Measurements from ENCODE around the gene PPFIBP1.
"Not testable (repeated sequence)": the region's sequence is repeated elsewhere in the genome, so short reads cannot be mapped to it uniquely, and the experiment has no call there.

PPFIBP1 gene

DNA sequence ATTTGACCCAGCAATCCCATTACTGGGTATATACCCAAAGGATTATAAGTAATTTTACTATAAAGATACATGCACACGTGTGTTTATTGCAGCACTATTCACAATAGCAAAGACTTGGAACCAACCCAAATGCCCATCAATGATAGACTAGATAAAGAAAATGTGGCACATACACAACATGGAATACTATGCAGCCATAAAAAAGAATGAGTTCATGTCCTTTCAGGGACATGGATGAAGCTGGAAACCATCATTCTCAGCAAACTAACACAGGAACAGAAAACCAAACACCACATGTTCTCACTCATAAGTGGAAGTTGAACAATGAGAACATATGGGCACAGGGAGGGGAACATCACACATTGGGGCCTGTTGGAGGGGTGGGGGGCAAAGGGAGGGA, 20.9 kb downstream of the PPFIBP1 start:
- not testable (repeated sequence) for DNase-seq

GRCh38 chr12:27545665-27546064, 21.7 kb downstream of the PPFIBP1 start:
- no peak for DNase-seq

- DNase-seq = no peak
Observed at GRCh38 chr12:27547592-27547991, 23.6 kb downstream of the PPFIBP1 start.

DNA sequence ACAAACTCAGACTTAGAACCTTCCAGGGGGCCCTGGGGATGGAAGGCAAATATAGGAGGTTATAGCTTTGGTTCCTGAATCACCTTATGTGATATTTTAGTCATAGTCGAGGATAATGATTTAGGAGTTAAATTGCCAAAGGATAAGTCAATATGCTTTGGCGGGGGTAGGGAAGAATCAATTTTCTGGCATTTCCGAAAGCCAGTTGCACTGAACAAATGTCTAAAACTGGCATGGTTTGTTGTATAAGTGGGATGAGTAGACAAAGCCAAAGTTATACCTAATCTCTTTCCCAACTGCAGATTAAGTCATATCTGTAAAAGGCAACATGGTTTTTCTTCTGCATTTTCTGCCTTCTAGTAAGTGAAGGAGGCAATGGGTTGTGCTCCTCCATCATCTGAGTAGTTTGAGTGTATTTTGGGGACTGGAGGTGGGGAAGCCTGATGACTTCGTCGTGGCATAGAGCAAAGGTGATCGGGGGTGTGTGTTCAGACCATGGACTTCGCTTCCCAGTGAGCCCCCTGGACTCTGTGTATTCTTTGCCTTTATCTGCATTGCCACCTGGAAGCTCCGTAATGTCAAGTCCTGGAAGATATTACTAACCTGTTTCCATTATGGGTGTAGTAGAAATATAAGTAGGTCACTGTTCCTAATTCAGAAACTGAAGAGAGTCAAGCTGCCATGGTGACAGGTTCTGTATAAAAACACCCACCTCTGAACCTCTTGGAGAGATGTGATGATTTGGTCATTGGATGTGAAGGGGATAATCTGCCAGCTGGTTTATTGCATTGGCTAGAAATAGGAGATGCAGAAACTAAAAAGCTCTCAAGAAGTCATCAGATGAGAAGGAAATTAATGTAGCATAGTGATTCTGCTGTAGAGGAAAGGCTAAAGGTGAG, 24.5 kb downstream of the PPFIBP1 start:
- DNase-seq = no peak

- no peak for DNase-seq
Observed at GRCh38 chr12:27549236-27549800, 25.3 kb downstream of the PPFIBP1 start.

DNA sequence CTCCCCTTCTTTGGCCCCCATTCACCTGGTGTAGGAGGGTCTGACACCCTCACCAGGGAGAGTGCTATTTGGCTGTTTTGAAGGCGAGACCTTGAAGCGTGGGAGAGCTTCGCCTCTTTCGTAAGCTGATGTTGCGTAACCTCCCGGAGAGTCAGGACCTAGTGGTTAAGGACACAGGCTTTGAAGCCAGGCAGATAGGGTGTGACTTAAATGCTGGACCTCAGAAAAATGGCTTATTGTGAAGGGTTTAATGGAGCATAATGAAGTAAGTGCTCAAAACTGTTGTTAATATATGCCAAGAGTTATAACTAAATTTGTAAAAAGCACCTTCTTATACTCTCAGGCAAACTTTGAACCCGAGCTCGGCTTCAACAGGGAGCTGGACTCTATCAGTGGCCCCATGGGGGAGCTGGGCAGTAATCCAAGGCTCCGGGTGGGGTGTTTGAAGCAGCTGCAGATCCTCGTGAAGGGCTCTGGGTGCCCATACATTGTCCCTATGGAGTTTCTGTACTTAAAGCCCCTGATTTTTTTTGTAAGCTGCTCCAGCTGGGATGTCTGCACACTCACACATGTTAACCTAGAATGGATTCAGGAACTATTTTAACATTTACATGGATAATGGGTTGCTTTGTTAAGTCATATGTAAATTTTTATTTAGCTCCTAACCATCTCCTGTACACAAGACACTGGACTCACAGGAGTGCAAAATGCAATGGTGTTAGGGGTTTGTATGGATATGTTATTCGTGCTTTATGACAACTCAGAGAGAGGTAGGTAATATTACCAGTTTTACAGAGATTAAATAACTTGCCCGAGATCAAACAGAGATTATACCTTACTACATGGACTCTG, 26.0 kb downstream of the PPFIBP1 start:
- DNase-seq = no peak

DNA sequence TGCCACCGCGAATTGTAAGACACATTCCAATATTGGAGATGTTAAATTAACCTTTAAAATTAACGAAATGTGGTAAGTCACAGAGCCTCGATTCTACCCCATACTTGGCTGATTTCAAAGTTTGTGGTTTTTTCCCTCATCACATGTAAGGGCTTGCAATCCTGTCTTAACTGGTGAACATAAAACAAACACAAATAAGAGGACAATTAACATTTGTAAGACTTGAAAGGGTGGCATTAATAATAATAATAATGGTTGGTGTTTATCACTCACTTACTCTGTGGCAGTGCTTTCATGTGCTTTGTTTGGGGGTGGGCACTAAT, 26.6 kb downstream of the PPFIBP1 start:
- no peak for DNase-seq

DNA sequence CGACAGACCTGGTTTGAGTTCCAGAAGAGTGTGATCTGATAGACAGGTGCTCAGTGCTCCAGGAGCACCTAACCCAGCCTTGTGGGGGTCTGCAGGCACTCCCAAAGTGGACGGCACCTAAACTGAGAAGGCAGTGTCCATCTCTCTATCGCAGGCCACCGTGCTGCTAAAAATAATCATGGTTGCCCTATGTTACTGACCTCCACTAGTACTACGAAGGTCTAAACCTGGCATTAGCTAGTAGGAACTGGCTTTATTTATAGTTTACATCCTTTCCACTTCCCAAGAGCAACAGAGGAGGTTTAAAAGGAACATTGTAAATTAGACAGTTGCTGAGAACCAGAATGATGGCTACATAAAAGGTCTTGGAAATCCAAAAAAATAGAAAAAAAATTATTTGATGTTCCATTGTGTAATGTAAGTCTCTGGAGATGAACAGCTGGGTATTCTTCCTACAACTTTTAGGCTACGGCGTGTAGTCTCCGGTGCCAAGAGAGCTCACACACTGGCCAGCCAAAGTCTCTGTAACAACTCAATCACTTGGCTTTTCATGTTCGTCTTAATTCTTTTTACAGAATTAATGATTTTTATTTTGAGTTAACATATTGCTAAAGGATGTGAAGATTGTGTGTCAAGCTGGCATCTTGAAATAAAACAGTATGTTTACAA, 27.3 kb downstream of the PPFIBP1 start:
- no peak for DNase-seq

GRCh38 chr12:27552235-27552634, 28.2 kb downstream of the PPFIBP1 start:
- DNase-seq = no peak

GRCh38 chr12:27552886-27553560, 29.0 kb downstream of the PPFIBP1 start:
- no peak for DNase-seq

DNA sequence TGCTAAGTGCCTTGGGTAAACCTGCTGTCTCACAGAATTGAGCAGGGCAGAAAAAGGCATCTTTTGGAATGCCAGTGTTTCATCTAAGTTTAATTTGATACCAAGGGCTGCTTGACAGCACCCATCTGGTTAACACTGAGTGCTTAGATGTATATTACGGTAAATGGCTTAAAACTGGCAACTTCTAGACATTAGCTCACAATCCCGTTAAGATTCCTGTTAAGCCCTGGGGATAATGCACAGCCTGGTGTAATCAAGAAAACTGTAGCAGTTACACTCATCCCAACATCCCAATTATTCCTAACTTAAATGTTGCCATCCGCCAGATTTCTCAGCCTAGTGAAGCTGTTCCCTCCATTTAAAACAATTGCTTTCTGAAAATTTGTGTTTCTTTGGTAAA, 29.9 kb downstream of the PPFIBP1 start:
- no peak for DNase-seq

DNA sequence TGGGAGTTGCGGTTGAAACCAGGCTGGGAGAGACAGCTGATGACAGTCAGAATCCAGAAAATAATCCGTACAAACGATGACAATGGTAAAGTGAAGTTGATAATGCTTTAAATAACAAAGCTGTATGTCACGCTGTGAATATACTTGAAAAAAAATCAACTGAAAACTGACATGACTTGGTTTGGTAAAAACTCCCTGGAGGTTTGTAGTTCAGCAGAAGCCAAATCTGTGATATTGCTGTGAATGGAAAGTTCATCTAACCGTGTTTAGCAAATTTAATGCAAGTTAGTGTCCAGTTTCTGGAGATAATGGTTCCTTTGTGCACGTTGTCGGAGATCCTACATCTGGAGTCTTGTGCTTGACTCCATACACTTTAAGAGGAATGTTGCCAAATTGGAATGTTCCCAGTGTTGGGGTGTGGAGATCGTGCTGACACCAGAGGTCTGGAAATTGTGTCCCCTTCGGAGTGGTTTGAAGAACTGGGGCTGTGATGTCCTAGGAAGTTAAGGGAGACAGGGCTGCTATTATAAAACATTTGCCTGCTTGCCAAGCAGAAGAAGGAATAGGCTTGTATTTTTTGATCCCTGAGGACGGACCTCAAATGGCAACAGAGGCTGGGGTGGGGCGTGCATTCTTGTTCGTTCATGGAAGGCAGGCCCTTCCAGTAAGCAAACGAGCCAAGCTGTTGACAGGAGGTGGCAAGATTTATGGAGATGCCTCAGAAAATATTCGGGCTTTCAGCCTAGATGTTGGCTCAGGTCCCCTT, 30.6 kb downstream of the PPFIBP1 start:
- no peak for DNase-seq

DNA sequence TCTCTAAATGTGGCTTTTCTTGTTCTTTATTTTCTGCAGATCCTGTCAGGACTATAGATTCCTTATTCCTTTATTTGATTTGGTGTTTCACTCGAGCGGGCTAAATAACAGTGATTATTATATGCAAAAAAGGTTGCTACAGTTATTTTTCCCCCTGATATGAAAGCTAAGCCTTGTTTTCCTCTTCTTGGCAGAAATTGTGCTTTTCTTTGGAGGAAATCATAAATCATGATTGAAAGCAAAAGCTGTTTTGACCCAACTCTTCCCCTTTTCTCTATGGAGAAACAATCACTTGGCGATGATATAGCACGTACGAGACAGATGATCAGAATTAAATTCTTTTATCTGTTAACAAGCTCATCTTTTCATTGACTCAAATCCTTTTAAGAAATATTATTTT, 31.4 kb downstream of the PPFIBP1 start:
- no peak for DNase-seq

- no peak for DNase-seq
Observed at GRCh38 chr12:27555925-27556778, 32.1 kb downstream of the PPFIBP1 start.

- DNase-seq = no peak
Observed at GRCh38 chr12:27560126-27560525, 36.1 kb downstream of the PPFIBP1 start.

GRCh38 chr12:27561535-27562350, 37.7 kb downstream of the PPFIBP1 start:
- DNase-seq = no peak

DNA sequence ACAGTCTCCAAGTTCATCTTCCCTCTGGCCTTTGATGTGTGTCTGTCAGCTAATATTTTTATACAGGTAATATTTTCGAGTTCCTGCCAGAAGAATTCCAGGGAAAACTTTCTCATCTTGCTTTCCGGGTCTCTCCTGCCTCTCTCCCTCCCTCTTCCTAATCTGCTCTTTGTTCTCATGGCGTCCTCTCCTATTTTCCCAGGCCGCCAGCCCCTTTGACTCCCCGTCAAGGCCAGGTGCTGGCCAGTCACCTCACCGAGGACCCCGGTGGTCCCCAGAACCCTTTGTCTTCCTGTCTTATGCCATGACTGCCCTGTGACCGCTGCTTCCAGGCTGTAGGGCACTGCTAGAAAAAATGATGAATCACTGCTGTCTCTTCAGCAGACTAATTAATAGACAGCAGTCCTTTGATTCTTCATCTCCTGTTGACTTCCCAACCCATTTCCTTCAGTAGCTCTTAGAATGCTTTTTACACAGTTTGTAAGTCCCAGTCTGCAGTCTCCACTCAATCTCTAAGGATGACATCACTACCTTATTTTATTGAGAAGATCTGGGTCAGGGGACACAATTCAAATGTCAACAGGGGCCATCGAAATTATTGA, 40.7 kb downstream of the PPFIBP1 start:
- DNase-seq = no peak

- no peak for DNase-seq
Observed at GRCh38 chr12:27566159-27566558, 42.2 kb downstream of the PPFIBP1 start.

GRCh38 chr12:27566626-27567025, 42.6 kb downstream of the PPFIBP1 start:
- no peak for DNase-seq

Data from activated naive CD4-positive, alpha-beta T cell (primary cell).